Measurements from ENCODE around the gene FANCI.
"Not testable (repeated sequence)": the region's sequence is repeated elsewhere in the genome, so short reads cannot be mapped to it uniquely, and the experiment has no call there.

FANCI gene

DNA sequence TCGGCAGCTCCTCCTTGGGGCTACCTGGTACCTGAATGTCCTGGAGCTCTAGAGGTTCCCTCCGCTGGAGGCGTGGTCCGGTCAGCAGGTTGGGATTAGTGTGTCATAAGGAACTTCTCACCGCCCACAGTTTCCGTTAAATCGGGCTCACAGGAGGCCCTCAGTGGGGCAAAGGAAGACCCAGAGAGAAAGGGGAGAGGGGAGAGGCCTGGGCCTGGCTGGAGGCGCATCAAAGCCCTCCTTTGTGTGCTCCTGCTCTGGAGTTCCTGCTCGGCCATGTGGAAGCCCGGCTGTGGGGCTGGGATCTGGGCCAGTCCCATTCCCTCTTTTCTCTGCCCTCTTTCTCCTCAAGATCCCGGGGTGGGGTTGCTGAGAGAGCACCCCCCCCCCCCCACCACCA, 22.2 kb upstream of the FANCI start, which contains the start of gene RLBP1:
TSS of gene RLBP1 (minus strand) at position 37 of the 400 bp plus-strand sequence. CDS start 2,604 bp downstream, outside the sequence.
- peak in 36 of 56 donors; percentile 6 to 70 (median 37) for DNase-seq

DNA sequence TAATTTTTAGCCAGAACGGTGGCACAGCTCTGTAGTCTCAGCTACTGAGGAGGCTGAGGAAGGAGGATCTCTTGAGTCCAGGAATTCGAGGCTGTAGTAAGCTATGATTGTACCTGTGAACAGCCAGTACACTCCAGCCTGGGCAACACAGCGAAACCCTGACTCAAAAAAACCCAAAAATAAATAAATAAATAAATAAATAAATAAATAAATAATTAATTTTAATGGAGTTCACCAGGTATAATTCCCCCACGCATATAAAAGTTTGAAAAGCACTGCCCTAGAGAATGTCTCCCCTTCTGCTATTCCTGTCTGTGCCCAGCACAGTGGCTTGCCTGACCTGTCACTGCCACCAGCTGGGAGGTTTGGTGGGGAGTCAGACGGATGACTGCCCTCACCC, 18.2 kb upstream of the FANCI start:
- no peak for DNase-seq

DNA sequence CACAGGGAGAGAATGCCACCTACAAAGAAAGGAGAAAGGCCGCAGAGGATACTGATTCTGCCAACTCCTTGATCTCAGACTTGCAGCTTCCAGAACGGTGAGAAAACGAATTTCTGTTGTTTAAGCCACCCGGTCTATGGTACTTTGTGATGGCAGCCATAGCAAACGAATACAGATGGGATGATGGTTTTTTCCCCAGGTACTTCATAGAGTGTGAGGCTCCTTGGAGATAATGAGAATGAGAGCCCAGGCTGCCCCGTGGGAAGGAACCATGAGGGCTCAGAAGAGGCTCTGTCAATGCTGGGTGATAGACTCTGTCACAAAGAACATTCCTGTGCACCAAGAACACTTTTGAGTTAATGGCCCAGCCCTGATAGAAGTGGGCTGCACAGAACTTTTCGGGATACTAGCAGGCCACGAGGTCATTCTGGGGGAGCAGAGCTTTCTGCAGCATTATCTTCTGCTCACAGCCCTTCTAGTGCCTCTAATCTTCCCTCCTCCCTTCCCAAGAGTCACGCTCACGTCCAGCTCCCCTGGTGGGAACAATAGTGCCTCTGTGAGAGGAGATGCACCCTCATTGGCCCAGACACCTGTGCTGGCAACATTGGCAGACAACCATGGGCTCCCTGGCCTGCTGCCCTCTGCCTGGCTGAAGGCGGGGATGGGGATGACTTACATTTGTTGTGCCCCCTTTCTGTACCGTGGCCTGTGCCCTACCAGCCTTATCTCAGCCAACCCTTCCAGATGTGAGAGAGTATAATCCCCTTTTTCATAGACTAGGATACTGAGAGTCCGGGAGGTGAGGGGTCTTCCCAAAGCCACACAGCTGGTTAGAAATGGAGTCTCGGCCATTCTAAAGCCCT, 17.2 kb upstream of the FANCI start:
- peak in 1 of 56 donors; percentile 23 for DNase-seq

DNA sequence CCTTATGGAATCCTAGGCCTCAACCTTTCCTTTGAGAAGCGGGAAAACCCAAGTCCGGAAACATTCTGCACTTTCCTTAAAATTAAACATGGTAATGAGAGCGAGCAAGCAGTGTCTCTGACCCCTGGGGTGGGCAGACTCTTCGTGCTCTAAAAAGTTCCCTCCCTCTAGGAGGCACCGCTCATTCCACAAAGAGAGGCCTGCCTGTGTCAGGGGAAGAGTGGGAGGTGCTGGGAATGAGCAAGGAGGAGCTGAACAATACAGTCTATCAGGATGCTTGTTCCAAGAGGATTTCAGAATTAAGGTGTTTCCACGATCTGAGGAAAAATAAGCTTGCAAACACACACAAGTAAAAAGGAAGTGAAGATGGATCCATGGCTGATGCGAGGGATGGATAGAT, 16.4 kb upstream of the FANCI start:
- no peak for DNase-seq

DNA sequence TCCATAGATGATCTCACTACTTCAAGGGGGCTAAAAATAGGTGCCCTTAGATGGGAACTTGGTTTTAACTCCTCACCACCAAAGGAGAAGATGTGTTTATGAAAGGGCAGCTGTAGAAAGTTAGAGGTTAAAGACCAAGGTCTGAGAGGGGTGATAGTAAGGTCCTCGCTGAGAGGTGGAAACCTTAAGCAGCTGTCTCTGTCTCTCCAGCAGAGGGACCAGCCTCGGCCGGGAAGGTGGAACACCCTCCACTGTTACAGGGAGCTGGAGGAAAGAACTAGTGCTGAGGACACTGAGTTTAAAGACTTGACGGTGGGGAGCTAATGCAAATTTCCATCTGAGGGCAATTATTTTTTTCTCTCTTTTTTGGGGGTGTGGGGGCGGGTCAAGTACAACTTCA, 13.5 kb upstream of the FANCI start:
- no peak for DNase-seq

DNA sequence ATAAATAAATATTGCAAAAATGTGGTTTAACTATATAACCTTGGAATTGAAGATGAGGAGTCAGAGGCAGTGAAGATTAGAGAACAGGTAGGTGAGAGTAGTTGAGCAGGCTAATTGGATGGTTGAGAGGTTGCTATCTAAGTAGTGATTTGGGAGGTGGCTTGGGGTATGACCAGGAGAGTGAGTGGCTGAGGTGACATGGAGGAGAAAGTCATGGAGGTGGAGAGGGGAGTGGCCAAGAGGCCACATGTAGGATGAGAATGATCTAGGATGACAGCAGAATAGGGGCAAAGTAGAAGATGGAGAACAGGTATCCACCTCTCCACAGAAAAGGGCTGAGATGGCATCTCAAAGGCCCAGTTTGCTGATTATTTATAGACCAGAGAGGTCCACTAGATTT, 11.9 kb upstream of the FANCI start:
- DNase-seq = no peak

DNA sequence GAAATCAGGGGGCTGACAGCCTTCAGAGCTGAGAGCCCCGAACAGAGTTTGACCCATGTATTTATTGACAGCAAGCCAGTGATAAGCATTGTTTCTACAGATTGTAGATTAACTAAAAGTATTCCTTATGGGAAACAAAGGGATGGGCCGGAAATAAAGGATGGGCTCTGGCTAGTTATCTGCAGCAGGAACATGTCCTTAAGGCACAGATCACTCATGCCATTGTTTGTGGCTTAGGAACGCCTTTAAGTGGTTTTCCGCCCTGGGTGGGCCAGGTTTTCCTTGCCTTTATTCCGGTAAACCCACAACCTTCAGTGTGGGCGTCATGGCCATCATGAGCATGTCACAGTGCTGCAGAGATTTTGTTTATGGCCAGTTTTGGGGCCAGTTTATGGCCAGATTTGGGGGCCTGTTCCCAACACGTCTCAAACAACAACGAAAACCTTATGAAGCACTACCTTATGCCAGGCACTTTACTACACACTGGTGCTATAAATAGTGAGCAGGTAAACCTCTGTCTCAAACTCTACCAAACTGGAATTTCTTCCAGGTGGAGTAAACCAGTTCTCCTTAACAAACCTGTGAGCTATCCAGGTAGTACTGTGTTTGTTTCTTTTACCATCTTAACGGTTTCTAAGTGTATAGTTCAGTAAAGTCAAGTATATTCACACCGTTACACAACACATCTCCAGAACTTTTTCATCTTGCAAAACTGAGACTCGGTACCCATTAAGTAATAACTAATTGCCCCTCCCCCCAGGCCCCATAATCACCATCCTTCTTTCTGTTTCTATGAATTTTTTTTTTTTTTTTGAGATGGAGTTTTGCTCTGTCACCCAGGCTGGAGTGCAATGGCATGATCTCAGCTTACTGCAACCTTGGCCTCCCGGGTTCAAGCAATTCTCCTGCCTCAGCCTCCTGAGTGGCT, 3.6 kb upstream of the FANCI start:
- not testable (repeated sequence) for DNase-seq

DNA sequence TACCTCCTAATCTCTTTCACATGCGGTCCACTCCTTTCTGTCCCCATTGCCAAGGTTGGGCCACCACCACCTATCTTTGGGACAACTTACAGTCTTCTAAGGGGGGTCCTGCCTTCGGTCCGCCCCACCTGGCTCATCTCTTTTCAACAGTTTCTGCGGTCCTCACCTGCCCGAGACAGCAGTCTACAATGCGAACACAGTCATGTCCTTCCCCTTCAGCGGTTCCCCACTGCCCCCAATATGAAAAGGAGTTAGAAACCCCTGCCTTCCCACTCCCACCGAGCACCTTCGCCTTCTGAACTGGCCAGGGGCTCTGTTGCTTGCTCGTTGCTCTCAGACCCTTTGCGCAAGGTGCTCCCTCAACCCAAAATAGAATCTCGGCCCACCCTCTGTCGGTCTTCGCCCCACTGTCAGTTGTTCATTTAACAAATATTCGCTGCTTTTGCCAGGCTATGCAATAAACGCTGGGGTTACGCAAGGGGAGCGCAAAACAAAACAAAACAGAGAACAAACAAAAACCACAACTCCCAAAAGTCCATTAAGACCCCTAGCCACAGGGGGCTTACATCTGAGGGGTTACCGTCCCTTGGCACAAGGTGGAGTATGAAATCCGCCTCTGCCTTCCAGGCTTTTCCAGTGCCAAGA, 611 bp upstream of the FANCI start:
- DNase-seq = no peak

DNA sequence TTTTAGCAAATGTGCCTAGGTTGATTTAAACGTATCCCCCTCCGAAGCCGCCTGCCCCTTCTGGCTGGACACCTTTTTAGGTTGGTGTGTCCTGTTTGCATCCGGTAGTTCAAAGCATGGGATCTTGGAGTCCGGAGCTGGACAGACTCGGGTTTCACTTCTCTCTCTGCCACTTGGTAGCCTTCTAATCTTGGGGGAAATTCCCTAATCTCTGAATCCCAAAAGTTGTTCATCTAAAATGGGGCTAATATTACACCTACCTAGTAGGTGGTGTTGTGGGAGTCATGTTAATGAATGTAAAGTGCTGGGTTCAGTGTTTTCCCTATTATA, 760 bp downstream of the FANCI start:
- DNase-seq = no peak

DNA sequence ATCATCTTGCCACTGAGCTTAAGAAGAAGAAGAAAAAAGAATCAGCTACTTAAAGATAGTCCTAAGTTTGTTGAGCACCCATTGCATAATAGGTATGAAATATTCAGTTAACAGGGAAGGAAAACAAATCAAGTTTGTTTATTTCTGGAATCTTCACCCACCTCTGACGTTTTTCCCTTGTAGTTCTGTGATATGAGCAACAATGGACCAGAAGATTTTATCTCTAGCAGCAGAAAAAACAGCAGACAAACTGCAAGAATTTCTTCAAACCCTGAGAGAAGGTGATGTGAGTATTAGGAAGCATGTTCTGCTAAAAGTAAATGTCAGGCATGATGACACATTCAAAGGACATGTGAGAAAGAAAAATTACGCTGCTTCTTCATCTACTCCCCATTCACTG, 3.7 kb downstream of the FANCI start:
- DNase-seq = no peak

DNA sequence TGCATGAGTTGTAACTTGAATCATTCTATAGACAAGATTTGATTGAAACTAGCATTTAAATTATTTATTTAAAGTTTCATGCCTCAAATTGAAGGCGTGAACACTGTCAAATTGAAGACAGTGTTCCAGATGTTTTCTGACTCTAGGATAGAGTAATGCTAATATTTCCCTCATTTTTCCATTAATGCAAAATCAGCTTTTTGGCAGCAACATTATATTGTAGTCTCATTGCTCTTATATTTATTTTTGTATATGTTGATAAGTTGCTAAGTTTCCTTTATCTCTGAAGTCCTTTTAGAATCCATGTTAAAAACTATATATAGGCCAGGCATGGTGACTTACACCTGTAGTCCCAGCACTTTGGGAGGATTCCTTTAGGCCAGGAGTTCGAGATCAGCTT, 4.8 kb downstream of the FANCI start:
- no peak for DNase-seq

DNA sequence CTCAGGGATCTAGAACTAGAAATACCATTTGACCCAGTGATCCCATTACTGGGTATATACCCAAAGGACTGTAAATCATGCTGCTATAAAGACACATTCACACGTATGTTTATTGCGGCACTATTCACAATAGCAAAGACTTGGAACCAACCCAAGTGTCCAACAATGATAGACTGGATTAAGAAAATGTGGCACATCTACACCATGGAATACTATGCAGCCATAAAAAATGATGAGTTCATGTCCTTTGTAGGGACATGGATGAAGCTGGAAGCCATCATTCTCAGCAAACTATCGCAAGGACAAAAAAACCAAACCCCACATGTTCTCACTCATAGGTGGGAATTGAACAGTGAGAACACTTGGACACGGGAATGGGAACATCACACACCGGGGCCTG, 6.4 kb downstream of the FANCI start:
- DNase-seq = not testable (repeated sequence)

DNA sequence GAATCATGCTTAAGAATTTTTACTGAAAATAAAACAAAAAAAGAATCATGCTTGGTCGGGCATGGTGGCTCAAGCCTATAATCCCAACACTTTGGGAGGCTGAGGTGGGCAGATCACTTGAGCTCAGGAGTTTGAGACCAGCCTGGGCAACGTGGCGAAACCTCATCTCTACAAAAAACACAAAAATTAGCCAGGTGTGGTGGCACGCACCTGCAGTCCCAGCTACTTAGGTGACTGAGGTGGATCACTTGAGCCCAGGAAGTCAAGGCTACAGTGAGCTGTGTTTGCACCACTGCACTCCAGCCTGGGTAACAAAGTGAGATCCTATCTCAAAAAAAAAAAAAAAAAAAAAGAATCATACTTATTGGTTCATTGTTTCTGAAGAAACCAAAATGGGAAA, 33.5 kb downstream of the FANCI start:
- not testable (repeated sequence) for DNase-seq

DNA sequence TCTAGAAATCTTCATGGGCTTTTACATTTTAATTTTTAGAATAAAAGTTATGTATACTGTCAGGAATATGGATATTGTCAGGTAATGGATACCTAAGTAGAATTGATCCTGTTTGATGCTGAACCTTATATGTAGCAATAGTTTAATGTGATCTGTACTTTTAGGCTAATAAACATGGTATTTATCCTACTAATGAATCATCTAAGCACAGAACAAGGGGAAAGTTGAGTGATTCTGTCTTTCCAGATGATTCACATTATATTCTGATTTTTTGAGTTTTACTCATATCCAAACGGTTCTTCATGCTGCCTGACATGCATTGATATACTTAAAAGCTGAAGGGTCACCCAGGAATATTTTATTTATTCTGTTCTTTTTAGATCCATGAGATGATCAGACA, 34.5 kb downstream of the FANCI start:
- no peak for DNase-seq

DNA sequence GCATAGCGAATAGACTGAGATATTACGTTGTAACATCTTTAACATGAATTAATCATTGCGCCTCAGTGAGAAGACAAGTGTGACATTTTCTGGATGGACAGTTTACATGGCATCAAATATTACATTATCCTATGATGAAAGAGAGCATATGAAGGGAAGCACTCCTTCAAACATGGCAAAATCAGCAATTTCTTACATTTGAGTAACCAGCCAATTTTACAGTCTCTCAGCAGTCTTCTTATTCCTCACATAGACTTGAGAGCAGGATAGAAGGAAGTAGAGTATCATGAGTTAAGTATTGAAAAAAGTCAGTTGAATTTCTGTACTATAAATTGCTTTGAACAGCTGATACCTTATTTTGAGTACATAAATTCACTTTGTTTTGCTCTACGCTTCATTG, 38.9 kb downstream of the FANCI start:
- DNase-seq = no peak

DNA sequence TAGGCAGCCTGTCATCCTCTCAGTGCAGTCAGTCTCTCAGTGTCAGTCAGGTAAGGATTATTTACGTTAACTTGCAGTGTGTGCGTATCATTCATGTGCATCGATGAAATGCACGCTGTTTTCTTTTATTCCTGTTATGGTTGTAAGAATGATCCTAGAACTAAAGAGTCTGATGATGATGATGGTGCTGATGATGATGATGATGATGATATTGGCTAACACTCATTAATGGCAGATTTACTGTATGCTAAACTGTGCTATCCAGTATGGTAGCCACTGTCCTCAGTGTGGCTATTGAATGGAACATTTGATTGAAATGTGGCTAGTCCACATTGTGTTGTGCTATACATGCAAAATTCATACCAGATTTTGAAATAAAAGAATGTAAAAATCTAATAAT, 39.4 kb downstream of the FANCI start:
- DNase-seq = no peak

DNA sequence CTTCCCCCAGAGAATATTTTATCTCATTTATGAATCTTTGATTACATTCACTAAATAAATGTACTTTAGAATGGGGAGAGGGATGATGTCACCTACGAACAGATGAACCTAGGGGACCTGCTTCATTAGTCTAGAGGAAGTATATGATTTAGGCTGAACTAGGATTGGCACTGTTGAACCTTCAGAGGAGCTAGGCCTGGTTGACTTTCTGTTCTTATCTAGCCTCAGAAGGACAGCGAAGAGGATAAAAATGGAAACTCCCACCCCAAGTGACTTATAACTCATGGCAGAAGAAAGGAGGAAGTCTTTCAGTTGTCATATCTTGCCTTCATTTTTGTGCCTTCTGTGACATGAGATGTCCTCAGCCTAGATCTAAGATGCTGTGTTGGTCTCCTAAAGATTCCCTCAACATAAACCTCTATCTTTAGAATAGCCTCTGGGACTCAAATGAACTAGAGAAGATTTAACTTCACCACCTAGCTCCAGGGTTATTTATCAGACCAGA, 48.2 kb downstream of the FANCI start:
- DNase-seq = no peak

DNA sequence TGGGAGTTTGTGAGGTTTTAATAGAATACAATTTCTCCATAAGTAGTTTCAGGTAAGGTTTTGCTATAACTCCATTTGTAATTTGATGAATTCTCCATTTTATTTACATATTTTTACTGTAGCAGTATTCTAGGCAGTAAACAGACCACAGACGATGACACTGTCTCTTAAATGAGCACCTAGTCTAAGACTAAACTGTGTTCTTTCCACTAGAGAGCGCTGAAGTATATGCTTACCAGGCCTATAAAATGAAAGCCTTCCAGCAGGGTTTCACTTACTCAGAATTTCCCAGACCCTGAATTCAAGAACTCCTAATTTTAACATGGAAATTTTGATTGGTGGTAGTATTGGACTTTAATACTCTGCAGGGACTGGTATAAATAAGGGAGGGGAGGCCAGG, 49.2 kb downstream of the FANCI start:
- DNase-seq = no peak

DNA sequence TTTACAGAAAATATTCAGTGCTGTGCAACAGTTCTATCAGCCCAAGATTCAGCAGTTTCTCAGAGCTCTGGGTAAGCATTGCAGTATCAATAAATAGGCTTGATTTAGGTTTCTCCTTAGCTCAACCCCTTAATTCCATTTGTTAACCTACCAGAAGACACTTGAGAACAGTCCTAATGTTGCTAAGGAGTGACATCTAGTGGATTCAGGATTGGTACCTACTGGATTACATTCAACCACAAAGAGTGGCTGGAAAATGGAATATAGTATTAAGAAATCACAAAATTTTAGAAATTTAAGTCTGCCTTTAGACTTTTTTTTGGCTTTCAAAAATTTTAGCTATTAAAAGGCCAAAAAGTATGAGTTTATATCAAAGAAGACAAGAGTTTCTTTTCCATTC, 56.1 kb downstream of the FANCI start:
- DNase-seq = no peak

DNA sequence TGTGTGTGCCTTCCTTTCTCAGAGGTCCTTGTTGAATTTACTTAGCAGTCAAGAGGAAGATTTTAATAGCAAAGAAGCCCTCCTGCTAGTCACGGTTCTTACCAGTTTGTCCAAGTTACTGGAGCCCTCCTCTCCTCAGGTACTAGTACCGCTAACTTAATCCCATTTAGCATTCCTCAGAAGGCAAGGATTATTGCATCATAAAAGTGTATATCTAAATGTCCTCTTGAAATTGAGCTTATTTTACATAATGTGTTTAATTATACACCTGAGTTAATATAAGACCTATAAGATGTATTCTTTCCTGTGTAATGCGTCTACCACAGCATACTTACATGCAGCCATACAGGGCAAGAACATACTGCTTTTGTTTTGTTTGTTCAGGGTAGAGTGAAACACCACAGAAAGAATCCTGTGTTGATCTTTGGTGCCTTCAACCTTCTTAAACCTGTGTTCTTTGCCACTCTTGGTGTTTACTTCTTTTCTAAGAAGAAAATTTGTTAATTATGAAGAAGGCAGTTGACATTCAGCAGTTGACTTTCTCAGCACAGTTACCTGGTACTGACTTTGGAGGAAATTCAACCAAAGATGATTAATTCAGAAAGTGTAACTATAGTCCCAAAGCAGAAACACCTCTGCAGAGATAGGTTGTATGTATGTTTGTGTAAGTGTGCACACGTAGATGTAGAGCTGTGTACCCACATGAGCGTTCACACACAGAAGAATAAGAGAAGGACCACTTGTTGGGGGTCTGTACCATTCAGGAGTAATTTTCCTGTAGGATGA, 57.7 kb downstream of the FANCI start:
- DNase-seq = no peak

DNA sequence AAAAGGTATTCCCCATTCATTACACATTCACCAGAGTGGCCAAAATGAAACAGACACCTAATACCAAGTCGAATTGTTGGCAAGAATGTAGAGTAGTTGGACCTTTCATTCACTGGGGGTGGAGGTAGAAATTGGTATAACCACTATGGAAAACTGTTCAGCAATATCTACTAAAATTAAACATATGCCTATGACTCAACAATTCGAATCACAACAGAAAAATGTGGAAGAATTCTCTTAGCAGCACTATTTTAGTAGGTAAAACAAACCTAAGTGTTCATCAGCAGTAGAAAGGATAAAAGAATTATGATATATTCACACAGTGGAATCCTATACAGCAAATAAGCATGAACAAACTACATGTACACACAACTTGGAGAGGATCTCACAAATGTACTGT, 60.2 kb downstream of the FANCI start:
- DNase-seq = no peak

Data from amygdala (tissue), 56 donors.